Epithelial cell of proximal tubule (primary cell): ENCODE measurements around the gene NEK5. TPM values are rescaled to one million over a fixed set of nuclear protein-coding genes. Genes with fewer than 3 reads are reported as not detected.
A peak's percentile ranks its signal among the peaks of the same experiment; 100 is the strongest.
"Not testable (repeated sequence)": the region's sequence is repeated elsewhere in the genome, so short reads cannot be mapped to it uniquely, and the experiment has no call there.

Source experiments
- DNase-seq: peaks from one replicate; pipeline ENCODE4 v3.0.0-alpha.2; 2011; ENCODE audit warnings: low read depth
- H3K4me3 ChIP-seq: 2 replicates; pipeline ENCODE4 v1.5.1; 2011; ENCODE audit warnings: low read depth, mild to moderate bottlenecking, low read length
- total RNA-seq: library from RNA; depleted of rRNA; stranded (reverse); fragments of >200 nt; gene quantifications from 2 replicates; pipeline ENCODE4 v1.2.3, GENCODE V29; 2015
- TF ChIP-seq, protein P1 (sequence below): conservative IDR thresholded peaks from 2 replicates; pipeline ENCODE4 v1.5.1; 2012; ENCODE audit warnings: low read depth, mild to moderate bottlenecking, low read length

The NEK5 gene, protein sequence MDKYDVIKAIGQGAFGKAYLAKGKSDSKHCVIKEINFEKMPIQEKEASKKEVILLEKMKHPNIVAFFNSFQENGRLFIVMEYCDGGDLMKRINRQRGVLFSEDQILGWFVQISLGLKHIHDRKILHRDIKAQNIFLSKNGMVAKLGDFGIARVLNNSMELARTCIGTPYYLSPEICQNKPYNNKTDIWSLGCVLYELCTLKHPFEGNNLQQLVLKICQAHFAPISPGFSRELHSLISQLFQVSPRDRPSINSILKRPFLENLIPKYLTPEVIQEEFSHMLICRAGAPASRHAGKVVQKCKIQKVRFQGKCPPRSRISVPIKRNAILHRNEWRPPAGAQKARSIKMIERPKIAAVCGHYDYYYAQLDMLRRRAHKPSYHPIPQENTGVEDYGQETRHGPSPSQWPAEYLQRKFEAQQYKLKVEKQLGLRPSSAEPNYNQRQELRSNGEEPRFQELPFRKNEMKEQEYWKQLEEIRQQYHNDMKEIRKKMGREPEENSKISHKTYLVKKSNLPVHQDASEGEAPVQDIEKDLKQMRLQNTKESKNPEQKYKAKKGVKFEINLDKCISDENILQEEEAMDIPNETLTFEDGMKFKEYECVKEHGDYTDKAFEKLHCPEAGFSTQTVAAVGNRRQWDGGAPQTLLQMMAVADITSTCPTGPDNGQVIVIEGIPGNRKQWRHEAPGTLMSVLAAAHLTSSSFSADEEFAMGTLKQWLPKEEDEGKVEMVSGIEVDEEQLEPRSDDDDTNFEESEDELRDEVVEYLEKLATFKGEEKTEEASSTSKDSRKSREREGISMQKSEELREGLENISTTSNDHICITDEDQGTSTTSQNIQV
- 0.14 TPM in 1 of 2 replicates, not detected in the other for total RNA-seq

DNA sequence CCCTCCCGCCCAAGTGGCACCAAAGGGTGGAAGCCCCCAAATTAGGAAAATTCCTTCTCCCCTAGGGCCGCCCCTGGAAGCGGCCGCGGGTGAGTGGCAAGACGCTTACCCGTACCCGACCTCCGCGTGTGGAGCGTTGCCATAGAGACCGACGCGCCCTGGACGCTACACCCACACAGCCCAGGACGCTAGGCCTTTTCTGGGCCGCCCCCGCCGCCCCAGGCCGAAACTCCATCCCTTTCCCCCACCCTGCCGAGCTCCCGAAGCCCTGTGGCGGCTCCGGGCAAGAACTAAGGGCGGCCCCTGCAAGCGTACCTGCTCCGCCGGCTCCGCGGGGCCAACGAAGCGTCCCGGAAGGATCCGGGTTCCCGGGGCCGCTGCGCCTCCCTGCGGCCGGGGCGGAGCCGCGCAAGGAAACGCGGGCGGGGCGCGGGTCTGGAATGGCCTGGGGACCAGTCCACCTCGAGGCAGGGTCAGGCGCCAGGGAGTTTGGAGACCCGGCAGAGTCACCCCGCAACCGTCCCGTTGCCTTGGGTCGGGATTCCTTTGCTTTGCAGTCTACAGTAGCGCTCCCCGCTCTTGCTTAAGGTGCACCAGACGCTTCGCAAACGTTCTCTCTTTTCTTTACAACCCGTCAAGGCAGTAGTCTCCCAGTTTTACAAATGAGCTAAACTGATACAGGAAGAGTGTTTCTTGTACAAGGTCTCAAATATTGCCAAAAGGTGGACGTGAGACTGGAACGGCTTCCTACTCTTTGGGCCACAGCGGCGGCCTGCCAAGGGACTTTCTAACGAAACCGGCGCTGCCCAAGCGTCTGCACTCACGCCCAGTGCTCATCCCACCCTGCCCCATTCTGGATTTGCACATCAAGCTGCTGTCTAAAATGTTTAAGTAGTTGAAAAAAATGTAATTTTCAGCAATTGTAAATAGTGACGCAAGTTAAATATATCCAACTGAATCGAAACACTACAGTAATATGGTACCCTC is at the start of gene NEK5:
TSS of gene NEK5 (minus strand) at position 360 of the 987 bp plus-strand sequence. CDS start 1,591 bp downstream, outside the sequence.
- H3K4me3 ChIP-seq: peak within 1 kb of the TSS; percentile 70
- no peak for DNase-seq
- TF ChIP-seq, protein P1, sequence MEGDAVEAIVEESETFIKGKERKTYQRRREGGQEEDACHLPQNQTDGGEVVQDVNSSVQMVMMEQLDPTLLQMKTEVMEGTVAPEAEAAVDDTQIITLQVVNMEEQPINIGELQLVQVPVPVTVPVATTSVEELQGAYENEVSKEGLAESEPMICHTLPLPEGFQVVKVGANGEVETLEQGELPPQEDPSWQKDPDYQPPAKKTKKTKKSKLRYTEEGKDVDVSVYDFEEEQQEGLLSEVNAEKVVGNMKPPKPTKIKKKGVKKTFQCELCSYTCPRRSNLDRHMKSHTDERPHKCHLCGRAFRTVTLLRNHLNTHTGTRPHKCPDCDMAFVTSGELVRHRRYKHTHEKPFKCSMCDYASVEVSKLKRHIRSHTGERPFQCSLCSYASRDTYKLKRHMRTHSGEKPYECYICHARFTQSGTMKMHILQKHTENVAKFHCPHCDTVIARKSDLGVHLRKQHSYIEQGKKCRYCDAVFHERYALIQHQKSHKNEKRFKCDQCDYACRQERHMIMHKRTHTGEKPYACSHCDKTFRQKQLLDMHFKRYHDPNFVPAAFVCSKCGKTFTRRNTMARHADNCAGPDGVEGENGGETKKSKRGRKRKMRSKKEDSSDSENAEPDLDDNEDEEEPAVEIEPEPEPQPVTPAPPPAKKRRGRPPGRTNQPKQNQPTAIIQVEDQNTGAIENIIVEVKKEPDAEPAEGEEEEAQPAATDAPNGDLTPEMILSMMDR: peak; percentile 78

DNA sequence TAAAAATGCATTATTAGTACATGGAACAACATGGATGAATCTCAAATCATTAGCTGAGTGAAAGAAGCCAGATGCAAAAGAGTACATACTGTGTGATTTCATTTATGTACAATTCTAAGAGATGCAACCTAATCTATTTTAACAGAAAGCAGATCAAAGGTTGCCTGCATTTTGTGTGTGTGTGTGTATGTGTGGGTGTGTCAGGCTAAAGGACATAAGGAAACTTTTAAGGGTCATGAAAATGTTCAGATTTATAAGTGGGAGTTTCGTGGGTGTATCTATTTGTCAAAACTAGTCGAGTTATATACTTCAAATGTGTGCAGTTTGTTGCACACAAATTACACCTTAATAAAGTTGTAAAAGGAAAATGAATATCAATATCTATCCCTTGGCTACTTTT is 48.4 kb upstream of the NEK5 start:
- no peak overlapping the region for H3K4me3 ChIP-seq
- TF ChIP-seq, protein P1: no peak
- DNase-seq: no peak

DNA sequence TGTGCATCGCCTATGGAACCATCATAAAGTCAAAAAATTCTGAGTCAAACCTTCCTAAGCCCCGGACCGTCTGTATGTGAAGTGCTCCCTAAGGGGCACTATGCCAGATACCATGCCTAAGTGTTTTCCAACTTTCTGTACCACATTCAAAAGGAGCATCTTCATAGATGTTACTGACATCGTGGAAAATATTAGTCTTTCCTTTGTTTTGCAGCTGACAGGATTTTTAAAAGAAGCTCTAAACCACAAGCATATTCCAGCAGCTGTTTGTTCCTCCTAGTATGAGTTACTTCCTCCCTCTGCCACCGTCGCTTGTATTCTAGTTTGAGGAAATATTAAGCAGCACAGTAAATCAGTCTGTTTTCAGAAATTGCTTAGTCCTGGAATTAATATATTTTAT is 45.1 kb upstream of the NEK5 start:
- not testable (repeated sequence) for H3K4me3 ChIP-seq, DNase-seq

DNA sequence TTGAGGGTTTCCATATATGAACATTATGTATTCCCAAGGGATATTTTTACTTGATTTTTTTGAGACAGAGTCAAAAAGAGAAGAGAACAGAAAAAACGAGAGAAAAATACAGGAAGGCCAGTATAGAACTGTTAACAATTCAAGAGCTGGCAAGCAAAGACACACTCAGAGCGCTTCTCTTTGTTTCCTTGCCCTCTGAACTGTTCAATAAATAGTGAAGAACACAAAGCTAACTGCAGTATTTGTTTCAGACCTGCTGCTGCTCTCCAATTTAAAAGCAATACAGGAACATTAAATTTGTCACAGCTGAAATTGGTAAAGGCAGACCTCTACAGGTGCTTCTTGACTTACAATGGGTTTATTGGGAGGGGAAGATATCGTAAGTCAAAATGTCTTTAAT is 44.5 kb upstream of the NEK5 start:
- TF ChIP-seq, protein P1: no peak
- no peak for DNase-seq
- no peak overlapping the region for H3K4me3 ChIP-seq

DNA sequence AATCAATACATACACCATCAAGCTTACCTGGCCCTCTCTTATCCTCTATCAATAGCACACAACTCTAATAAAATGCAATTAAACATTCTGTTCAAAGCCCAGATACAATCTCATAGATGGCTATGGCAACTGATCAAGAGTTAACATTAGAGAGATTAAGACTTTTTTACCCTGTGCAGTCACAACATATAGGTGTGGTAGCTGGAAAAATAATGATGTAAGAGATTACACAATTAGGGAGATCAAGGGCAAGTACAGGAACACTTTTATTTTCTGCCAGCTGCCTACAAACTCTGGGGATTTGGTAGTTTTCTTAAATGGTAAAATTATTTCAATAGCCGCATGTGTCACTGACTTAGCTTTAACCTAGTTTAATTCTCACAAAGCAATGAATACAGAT is 42.8 kb upstream of the NEK5 start:
- not testable (repeated sequence) for H3K4me3 ChIP-seq, DNase-seq

DNA sequence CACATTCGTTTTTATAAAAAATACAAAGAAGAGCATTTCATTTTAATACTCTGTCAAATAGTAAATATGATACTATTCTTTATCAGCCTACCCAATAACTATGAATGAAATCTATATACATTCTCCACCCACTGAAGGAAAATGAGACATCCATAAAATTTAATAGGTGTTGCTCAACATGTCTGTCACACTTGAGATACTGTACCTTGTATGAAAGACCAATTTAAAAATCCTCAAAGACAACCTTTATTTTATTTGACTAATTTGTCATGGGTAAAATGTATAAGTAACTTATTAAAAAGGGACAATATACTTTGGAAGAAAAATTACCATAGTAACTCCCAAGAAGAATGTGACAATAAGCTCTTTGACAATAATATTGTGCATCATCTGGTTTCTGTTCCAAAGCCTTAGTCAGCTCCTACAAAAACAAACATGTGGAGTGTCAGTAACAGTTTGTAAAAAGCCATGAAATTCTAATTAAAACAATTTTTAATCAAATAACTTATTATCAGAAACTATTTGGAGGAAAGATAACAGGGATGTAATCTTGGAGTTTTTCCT is 42.0 kb upstream of the NEK5 start:
- DNase-seq, H3K4me3 ChIP-seq: not testable (repeated sequence)

DNA sequence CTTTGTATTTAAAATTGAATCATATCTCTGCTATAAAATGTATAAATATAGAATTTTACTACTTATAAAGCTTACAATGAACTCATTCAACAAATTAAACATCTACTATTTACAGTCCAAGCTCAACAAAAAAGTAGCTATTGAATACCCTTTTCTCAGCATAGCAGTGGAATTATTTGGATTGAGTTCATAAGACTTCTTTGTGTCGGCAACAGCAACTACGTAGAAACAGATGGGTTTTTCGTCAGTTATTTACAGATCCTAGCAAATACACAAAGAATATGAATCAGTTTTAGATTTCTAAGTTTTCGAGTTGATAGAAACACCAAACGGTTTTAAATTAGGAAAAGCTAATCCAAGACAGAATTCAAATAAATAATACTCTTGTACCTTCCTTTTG is 41.0 kb upstream of the NEK5 start:
- no peak overlapping the region for H3K4me3 ChIP-seq
- no peak for DNase-seq
- TF ChIP-seq, protein P1: no peak

DNA sequence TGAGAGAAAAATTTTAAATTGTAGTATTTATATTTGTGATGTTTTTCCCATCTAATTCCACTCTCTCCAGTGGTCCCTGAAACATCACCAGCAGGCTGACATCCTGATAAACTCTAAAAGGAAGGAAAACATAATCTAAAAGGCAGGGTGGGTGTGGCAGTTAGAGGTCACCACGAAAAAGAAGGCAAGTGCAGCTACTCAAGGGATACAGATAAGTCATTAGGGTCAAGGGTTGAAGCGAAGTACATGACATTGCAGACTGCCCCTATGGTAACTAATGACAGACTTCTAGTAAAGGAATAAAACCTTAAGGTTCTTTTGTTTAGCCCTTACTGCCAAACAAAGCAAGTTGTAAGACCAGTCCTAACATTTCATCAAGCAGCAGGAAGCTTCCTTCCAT is 36.5 kb upstream of the NEK5 start:
- TF ChIP-seq, protein P1: no peak
- H3K4me3 ChIP-seq: no peak overlapping the region
- DNase-seq: no peak
